ENCODE measurements around the gene LRFN5. TPM values are rescaled to one million over a fixed set of nuclear protein-coding genes. Genes with fewer than 3 reads are reported as not detected.

Gene LRFN5
- total and polyA plus RNA-seq, 2 of the 8 experiments (the other 6 are each of a cell fraction or from before 2014, with no cell fraction given), result 0.85 to 4.7 TPM

GRCh38 chr14:41761204-41761603 lies 154.5 kb downstream of the LRFN5 start:
- POLR2A ChIA-PET (ENCODE audit: partially characterized antibody), result no interaction called here
- Histone ChIP-seq H3K4me3 (ENCODE audit: extremely low read depth in 1 of 4, insufficient read depth in 2 of 4, low read depth in 3 of 4, low read length in 4 of 4) (no peak overlapping the region), H4K91ac (replicated peaks; ENCODE audit: insufficient read length, low read length) (no peak overlapping the region), H3K23me2 (ENCODE audit: low read depth, low read length) (no peaks in the 10 kb centered on the region), H3K4me1 (replicated peaks in 1 of 4; ENCODE audit: control insufficient read depth in 3 of 4, insufficient read depth in 4 of 4, low read length in 3 of 4) (no peaks in the 10 kb centered on the region), H4K5ac (ENCODE audit: insufficient read length, low read depth, low read length) (no peak overlapping the region), H2AFZ (ENCODE audit: low read length) (no peak overlapping the region), H3K27ac (ENCODE audit: low read depth, low read length) (no peak overlapping the region), H2BK12ac (ENCODE audit: low read depth, low read length) (no peak overlapping the region), H3K36me3 (ENCODE audit: control insufficient read depth in 2 of 4, insufficient read depth in 4 of 4, low read length in 3 of 4) (no peaks in the 10 kb centered on the region), H3K79me1 (ENCODE audit: low read depth, low read length) (no peaks in the 10 kb centered on the region), H3K4ac (replicated peaks; ENCODE audit: insufficient read length, low read depth, low read length) (no peak overlapping the region), H2BK15ac (ENCODE audit: low read length) (no peak overlapping the region), H3K23ac (ENCODE audit: insufficient read length) (no peak overlapping the region), H2BK5ac (ENCODE audit: low read depth, low read length) (no peak overlapping the region), H3K56ac (replicated peaks; ENCODE audit: insufficient read length, low read depth, low read length) (no peak overlapping the region), H3K4me2 (ENCODE audit: insufficient read depth in 1 of 2, low read depth in 2 of 2, low read length in 2 of 2) (no peak overlapping the region), H3K27me3 (replicated peaks in 1 of 4; ENCODE audit: control insufficient read depth in 3 of 4, extremely low read depth in 1 of 4, insufficient read depth in 3 of 4, low read length in 3 of 4) (peaks cover 0 to 1% (median 0%) of the 10 kb centered on the region in 4 experiments; a peak in 1 of 7 replicates), H3K14ac (ENCODE audit: insufficient read length) (no peak overlapping the region), H2BK20ac (ENCODE audit: low read length) (no peak overlapping the region), H4K8ac (ENCODE audit: extremely low read depth, insufficient read depth, low read length) (no peak overlapping the region), H4K20me1 (replicated peaks in 1 of 2; ENCODE audit: control insufficient read depth in 1 of 2, insufficient read depth in 2 of 2, low read length in 2 of 2) (no peaks in the 10 kb centered on the region), H2AK5ac (ENCODE audit: low read depth, low read length) (no peak overlapping the region), H2BK120ac (replicated peaks; ENCODE audit: low read depth, low read length) (no peak overlapping the region), H3K9me3 (ENCODE audit: insufficient read depth in 2 of 2, low read depth in 1 of 2, low read length in 1 of 2) (peaks cover 0 to 2% of the 10 kb centered on the region in 2 experiments; a peak in 1 of 4 replicates), H3K18ac (ENCODE audit: extremely low read depth, low read length) (no peak overlapping the region), H3K9ac (replicated peaks in 1 of 4; ENCODE audit: extremely low read depth in 1 of 4, low read depth in 3 of 4, low read length in 3 of 4) (no peak overlapping the region), H3K79me2 (ENCODE audit: control insufficient read depth in 1 of 2, insufficient read depth in 2 of 2, low read length in 2 of 2) (no peaks in the 10 kb centered on the region)
- CTCF ChIA-PET (ENCODE audit: partially characterized antibody), result no interaction called here
- TF ChIP-seq NANOG (IDR thresholded peaks at IDR 0.05; ENCODE audit: insufficient read depth, low read depth, low read length, poor library complexity, severe bottlenecking), result no peak
- no peak for TF ChIP-seq BCL11A (IDR thresholded peaks at IDR 0.05; ENCODE audit: low read depth in 2 of 2, low read length in 2 of 2)
- TF ChIP-seq, protein P1, sequence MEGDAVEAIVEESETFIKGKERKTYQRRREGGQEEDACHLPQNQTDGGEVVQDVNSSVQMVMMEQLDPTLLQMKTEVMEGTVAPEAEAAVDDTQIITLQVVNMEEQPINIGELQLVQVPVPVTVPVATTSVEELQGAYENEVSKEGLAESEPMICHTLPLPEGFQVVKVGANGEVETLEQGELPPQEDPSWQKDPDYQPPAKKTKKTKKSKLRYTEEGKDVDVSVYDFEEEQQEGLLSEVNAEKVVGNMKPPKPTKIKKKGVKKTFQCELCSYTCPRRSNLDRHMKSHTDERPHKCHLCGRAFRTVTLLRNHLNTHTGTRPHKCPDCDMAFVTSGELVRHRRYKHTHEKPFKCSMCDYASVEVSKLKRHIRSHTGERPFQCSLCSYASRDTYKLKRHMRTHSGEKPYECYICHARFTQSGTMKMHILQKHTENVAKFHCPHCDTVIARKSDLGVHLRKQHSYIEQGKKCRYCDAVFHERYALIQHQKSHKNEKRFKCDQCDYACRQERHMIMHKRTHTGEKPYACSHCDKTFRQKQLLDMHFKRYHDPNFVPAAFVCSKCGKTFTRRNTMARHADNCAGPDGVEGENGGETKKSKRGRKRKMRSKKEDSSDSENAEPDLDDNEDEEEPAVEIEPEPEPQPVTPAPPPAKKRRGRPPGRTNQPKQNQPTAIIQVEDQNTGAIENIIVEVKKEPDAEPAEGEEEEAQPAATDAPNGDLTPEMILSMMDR (IDR thresholded peaks at IDR 0.05; ENCODE audit: control extremely low read depth in 1 of 3, insufficient read depth in 1 of 3, low read depth in 1 of 3, low read length in 3 of 3), result no peak
- no peak for TF ChIP-seq BACH1 (IDR thresholded peaks at IDR 0.05; ENCODE audit: low read length)
- no peak for TF ChIP-seq CTBP2 (IDR thresholded peaks at IDR 0.05; ENCODE audit: borderline replicate concordance, insufficient read depth, insufficient read length, low read length)
- TF ChIP-seq BRCA1 (IDR thresholded peaks at IDR 0.05; ENCODE audit: low read depth, low read length), result no peak
- no peak for TF ChIP-seq FOSL1 (IDR thresholded peaks at IDR 0.05; ENCODE audit: insufficient read depth, low read depth, low read length)
- TF ChIP-seq SP1 (IDR thresholded peaks at IDR 0.05; ENCODE audit: low read depth, low read length), result no peak
- TF ChIP-seq SIN3A (conservative IDR thresholded peaks at IDR 0.05 in 1 of 2, IDR thresholded peaks at IDR 0.05 in 1 of 2; ENCODE audit: low read depth in 1 of 2, low read length in 2 of 2), result no peak
- 84 to 100% methylated on average over 1 to 2 of the region's 2 CpGs for WGBS, 2 experiments (ENCODE audit: extremely low coverage in 1 of 2, insufficient coverage in 1 of 2, insufficient read length in 1 of 2, insufficient replicate concordance in 2 of 2, low coverage in 1 of 2, low lambda C conversion rate in 2 of 2, missing lambda C conversion rate in 1 of 2)
- no peak for FAIRE-seq
- no peak for DNase-seq (ENCODE audit: low read depth in 1 of 2, low spot score in 2 of 2)

Data from H1 (cell line).